HG03442 (cell line): ENCODE measurements around the gene DNAJC5.
"Not testable (repeated sequence)": the region's sequence is repeated elsewhere in the genome, so short reads cannot be mapped to it uniquely, and the experiment has no call there.

Experiments used
- ATAC-seq: cut with Tn5 transposase; IDR thresholded peaks from one replicate; pipeline ENCODE4 v1.9.1; 2021; ENCODE audit warnings: mild to moderate bottlenecking, moderate library complexity; ENCODE audit not compliant: unreplicated experiment

DNAJC5 gene

GRCh38 chr20:63894358-63895201, at the start of gene DNAJC5:
TSS of gene DNAJC5 (plus strand) at chr20:63895126. CDS start at chr20:63928346, 33,220 bp downstream.
- peak; percentile 82 for ATAC-seq

GRCh38 chr20:63846128-63846771, 48.7 kb upstream of the DNAJC5 start:
- ATAC-seq: no peak

- no peak for ATAC-seq
Measured at GRCh38 chr20:63846888-63847236, 48.1 kb upstream of the DNAJC5 start.

GRCh38 chr20:63847237-63848002, 47.5 kb upstream of the DNAJC5 start:
- ATAC-seq: no peak

- no peak for ATAC-seq
Measured at GRCh38 chr20:63848003-63848911, 46.7 kb upstream of the DNAJC5 start.

- peak; percentile 61 for ATAC-seq
Measured at GRCh38 chr20:63850689-63851547, 44.0 kb upstream of the DNAJC5 start.

- ATAC-seq: not testable (repeated sequence)
Measured at GRCh38 chr20:63851548-63851943, 43.4 kb upstream of the DNAJC5 start.

GRCh38 chr20:63853733-63854068, 41.2 kb upstream of the DNAJC5 start:
- ATAC-seq: not testable (repeated sequence)

GRCh38 chr20:63854069-63854765, 40.7 kb upstream of the DNAJC5 start:
- ATAC-seq: no peak

GRCh38 chr20:63854766-63855362, 40.1 kb upstream of the DNAJC5 start:
- no peak for ATAC-seq

GRCh38 chr20:63855363-63856097, 39.4 kb upstream of the DNAJC5 start:
- no peak for ATAC-seq

- ATAC-seq: no peak
Measured at GRCh38 chr20:63856098-63856511, 38.8 kb upstream of the DNAJC5 start.

GRCh38 chr20:63857764-63858392, 37.0 kb upstream of the DNAJC5 start:
- no peak for ATAC-seq

GRCh38 chr20:63858393-63859165, 36.3 kb upstream of the DNAJC5 start:
- no peak for ATAC-seq

GRCh38 chr20:63859166-63859699, 35.7 kb upstream of the DNAJC5 start:
- no peak for ATAC-seq

- no peak for ATAC-seq
Measured at GRCh38 chr20:63860325-63861051, 34.4 kb upstream of the DNAJC5 start.
